Astrocyte of the spinal cord (primary cell): ENCODE measurements around the gene NTN1.

Experiments used
- DNase-seq: peaks from one replicate; pipeline ENCODE4 v3.0.0; 2011; ENCODE audit warnings: low read depth, low spot score
- H3K4me3 ChIP-seq: 2 replicates; pipeline ENCODE4 v1.5.1; 2011; ENCODE audit warnings: low read depth, mild to moderate bottlenecking, low read length, moderate library complexity
- in situ Hi-C: cut with HindIII; loops from 2 replicates; pipeline ENCODE4 v1.10.0; 2017; ENCODE audit warnings: low sequenced_read_pairs
- TF ChIP-seq, protein P1 (sequence below): IDR thresholded peaks from 2 replicates; pipeline ENCODE4 v1.5.1; 2012; ENCODE audit warnings: low read depth, mild to moderate bottlenecking, low read length, inconsistent platforms

NTN1 gene

DNA sequence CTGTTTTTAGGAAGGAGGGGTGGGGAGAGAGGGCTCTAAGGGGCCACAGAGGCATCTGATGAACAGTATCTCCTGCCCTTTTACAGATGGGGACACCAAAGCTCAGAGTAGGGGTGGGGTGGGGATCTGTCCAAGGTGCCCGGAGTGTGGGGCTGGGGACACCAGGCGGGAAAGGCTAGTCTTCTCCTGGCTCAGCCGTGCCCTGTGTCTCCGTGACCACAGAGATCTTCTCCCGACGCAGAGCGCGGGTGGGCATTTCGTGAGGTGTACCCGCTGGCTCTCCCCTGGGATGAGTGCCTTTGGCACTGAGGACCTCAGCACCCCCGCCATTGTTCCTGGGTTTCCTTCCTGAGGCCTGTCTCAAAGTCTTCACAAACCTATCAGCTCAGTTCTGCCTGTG lies 209.6 kb downstream of the NTN1 start:
- TF ChIP-seq, protein P1, sequence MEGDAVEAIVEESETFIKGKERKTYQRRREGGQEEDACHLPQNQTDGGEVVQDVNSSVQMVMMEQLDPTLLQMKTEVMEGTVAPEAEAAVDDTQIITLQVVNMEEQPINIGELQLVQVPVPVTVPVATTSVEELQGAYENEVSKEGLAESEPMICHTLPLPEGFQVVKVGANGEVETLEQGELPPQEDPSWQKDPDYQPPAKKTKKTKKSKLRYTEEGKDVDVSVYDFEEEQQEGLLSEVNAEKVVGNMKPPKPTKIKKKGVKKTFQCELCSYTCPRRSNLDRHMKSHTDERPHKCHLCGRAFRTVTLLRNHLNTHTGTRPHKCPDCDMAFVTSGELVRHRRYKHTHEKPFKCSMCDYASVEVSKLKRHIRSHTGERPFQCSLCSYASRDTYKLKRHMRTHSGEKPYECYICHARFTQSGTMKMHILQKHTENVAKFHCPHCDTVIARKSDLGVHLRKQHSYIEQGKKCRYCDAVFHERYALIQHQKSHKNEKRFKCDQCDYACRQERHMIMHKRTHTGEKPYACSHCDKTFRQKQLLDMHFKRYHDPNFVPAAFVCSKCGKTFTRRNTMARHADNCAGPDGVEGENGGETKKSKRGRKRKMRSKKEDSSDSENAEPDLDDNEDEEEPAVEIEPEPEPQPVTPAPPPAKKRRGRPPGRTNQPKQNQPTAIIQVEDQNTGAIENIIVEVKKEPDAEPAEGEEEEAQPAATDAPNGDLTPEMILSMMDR, result no peak
- H3K4me3 ChIP-seq, result no peak overlapping the region
- DNase-seq, result no peak
- in situ Hi-C loops, result no loop called here

DNA sequence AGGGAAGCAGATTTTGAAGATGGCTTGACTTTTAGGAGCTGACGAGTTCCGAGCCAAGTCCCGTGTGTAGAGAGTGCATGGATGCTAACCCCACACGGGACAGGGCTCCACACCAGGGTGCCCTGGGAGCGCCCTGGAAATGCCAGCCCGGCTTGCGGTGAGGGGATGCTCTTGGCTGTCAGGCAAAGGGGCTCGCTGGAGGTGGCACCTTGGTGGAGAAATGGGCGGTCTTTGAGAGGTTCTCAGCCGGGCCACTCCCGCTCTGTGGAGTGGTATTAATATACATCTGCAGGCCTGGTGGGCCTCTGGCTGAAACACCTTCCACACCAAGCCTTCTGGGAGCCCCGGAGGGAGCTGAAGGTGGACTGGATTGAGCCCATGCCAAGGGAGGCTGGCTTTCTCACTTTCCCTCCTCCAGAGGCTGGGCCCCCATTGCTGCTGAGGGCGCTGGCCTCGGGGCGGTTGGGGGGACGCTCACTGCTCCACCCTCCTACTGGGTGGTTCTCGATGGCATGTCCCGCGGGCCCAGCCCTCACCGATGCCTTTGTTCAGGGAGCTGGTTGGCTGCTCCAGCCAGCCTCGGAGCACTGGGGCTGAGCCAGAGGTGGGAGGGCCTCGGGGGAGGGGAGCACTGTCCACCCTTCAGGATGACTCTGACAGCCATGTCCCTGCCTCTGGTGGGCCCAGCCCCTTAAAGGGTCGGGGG lies 210.3 kb downstream of the NTN1 start:
- in situ Hi-C loops, result no loop called here
- DNase-seq, result no peak
- TF ChIP-seq, protein P1, result no peak
- H3K4me3 ChIP-seq, result no peak overlapping the region

DNA sequence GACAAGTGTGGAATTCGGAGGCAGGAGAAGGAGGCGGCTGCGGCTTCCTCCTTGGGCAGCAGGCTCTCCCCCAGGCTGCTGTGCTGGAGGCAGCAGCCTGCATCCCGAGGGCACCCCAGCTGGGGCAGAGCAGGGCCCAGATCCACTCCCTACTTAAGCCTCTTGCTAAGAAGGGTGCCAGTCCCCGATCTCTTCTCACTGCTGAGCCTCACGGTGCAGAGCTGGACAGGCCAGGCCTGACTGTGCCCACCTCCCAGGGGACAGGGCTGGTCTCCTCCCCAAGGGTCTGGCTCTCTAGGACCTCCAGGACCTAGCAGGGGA lies 210.8 kb downstream of the NTN1 start:
- DNase-seq, result no peak
- TF ChIP-seq, protein P1, result no peak
- no peak overlapping the region for H3K4me3 ChIP-seq
- in situ Hi-C loops, result no loop called here

DNA sequence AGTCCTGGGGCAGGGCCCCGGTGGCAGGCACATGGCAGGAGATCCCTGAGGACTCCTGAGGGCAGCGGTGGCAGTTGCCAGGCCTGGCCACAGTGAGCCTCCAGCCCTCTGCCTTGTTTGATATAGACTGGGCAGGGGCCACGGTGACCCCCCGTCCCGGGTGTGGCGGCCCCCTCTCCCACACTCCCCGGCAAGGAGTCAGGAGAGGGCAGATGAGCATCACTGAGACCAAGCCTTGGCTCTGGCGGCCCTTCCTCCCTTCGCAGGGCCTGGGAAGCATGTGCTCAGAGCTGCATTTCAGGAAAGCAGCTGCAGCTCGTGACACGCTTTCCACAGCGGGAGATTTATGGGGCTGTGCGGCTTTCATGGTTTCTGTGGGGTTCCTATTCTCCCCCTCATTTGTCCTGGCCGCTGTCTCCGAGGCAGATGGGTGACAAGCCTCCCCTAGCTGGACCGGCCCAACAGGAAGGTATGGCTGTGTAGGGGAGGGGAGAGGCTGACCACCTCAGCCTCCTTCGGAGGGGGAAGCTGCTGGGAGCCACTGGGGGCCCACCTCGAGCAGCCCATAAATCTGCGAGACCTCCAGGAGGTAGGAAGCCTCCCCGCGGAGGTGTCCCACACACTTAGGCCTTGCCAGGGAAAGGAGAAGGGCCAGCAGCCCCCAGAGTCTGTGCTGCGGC lies 211.4 kb downstream of the NTN1 start:
- DNase-seq, result peak; percentile 44
- no peak overlapping the region for H3K4me3 ChIP-seq
- in situ Hi-C loops, result no loop called here
- TF ChIP-seq, protein P1, result no peak

DNA sequence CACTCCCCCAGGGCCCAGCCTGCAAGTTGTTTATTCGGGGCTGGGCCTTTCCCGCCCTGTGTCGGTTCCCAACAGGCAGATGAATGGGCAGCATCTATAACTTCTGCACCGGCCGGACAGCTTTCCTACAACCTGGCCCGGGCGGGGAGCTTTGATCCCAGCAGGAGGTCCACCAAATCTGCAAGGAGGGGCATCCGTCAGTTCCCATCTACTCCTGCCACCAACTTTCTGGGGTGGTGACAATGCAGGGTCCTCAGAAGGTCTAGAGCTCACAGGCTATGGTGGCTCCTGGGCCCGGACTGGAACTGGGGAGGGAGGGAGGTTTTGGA lies 211.9 kb downstream of the NTN1 start:
- TF ChIP-seq, protein P1, result no peak
- H3K4me3 ChIP-seq, result no peak overlapping the region
- in situ Hi-C loops, result no loop called here
- no peak for DNase-seq

DNA sequence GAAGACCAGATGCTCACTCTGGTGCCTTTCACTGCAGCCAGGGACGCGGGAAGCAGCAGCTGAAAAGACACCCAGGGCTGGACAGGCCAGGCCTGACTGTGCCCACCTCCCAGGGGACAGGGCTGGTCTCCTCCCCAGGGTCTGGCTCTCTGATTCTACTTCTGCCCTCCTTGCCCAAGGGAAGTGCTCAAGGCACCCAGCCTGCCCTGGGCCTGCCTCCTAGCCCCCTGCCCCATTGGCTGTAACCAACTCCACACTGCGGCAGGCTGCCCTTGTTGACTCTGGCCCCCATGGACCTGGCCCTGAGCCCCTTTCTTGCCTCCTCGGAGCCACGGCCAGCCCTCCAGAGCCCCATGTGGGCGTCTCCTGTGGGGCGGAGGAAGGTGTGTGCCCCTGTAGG lies 212.5 kb downstream of the NTN1 start:
- TF ChIP-seq, protein P1, result no peak
- no peak for DNase-seq
- no peak overlapping the region for H3K4me3 ChIP-seq
- in situ Hi-C loops, result no loop called here
